Stomach (tissue), 9 donors: ENCODE measurements around the gene FURIN. TPM values are rescaled to one million over a fixed set of nuclear protein-coding genes. Genes with fewer than 3 reads are reported as not detected.
A peak's percentile ranks its signal among the peaks of the same experiment; 100 is the strongest.

Source experiments
- DNase-seq, 2 donors: peaks; one replicate each; pipeline versions ENCODE4 v3.0.0 to v3.0.0-alpha.2; 2013 to 2019
- H3K27ac ChIP-seq, 5 donors: fragments of 200-600 bp in 4 of 5; sonication (generic) in 4 of 5; one replicate each; pipeline ENCODE4 v1.5.1; 2013 to 2019; ENCODE audit warnings: mild to moderate bottlenecking in 1 of 5, moderate library complexity in 1 of 5
- H3K27me3 ChIP-seq, 3 donors: fragments of 200-600 bp; sonication (generic); one replicate each; pipeline ENCODE4 v1.5.1; 2017 to 2019; ENCODE audit warnings: mixed run types in 1 of 3
- H3K36me3 ChIP-seq, 4 donors: fragments of 200-600 bp; sonication (generic); 1 replicate in 3 of 4; 2 replicates in 1 of 4; pipeline ENCODE4 v1.5.1; 2016 to 2019
- H3K4me1 ChIP-seq, 4 donors: fragments of 200-600 bp; sonication (generic); one replicate each; pipeline ENCODE4 v1.5.1; 2016 to 2019
- H3K4me3 ChIP-seq, 4 donors: fragments of 200-600 bp; sonication (generic) in 3 of 4; one replicate each; pipeline ENCODE4 v1.5.1; 2016 to 2019; ENCODE audit warnings: mild to moderate bottlenecking in 1 of 4
- H3K9me3 ChIP-seq, 4 donors: fragments of 200-600 bp; sonication (generic); one replicate each; pipeline ENCODE4 v1.5.1; 2016 to 2019
- EP300 ChIP-seq: sonication (generic); formaldehyde crosslinking; IDR thresholded peaks from one replicate; pipeline ENCODE4 v1.6.1; 2017; ENCODE audit warnings: antibody characterized with exemption
- POLR2A ChIP-seq, 4 donors: fragments of 450-650 bp; IDR thresholded peaks; one replicate each; pipeline ENCODE4 v1.6.1; 2016; ENCODE audit warnings: antibody characterized with exemption in 4 of 4, control low read depth in 2 of 4, mild to moderate bottlenecking in 1 of 4, moderate library complexity in 1 of 4
- POLR2AphosphoS5 ChIP-seq, 3 donors: sonication (generic); formaldehyde crosslinking; IDR thresholded peaks; one replicate each; pipeline ENCODE4 v1.6.1; 2016; ENCODE audit warnings: antibody characterized with exemption in 3 of 3
- WGBS, 5 donors: extraction: QIAGEN DNeasy Blood & Tissue Kit in 3 of 5; methylation state at CpG; one replicate each; pipeline versions ENCODE4 v1.1.5 to v1.1.7; 2013 to 2018; 5-methylcytosine and 5-hydroxymethylcytosine counted together
- intact Hi-C: fragments of 100-400 bp; cut with DNase I; formaldehyde crosslinking; loops from one replicate; pipeline ENCODE4 v1.15.1; 2023; ENCODE audit warnings: low total_unique reads
- polyA plus RNA-seq, 3 donors: library from polyadenylated mRNA; stranded (reverse); fragments of 200-250 nt; gene quantifications; one replicate each; pipeline ENCODE4 v1.2.3, GENCODE V29; 2013
- total RNA-seq, 5 donors: library from RNA; depleted of rRNA; stranded (reverse); fragments of >200 nt; gene quantifications; one replicate each; pipeline versions ENCODE4 v1.1.0 to v1.2.3, GENCODE V29; 2014 to 2016
- TF ChIP-seq, protein P1 (sequence below), 7 experiments: fragments of 450-650 bp in 4 of 7; fragments of 200-600 bp in 3 of 7; sonication (generic) in 3 of 7; IDR thresholded peaks; one replicate each; pipeline ENCODE4 v1.5.1; 2016 to 2019; ENCODE audit warnings: antibody characterized with exemption in 7 of 7, control low read depth in 2 of 7, mild to moderate bottlenecking in 1 of 7
- donor health status: healthy with polysubstance abuse.
- donor health status: Bipolar disorder and iron deficiency.
- donor health status: healthy.

The FURIN gene
- total and polyA plus RNA-seq, 8 donors, result 13.7 to 81.1 (median 43.2) TPM

DNA sequence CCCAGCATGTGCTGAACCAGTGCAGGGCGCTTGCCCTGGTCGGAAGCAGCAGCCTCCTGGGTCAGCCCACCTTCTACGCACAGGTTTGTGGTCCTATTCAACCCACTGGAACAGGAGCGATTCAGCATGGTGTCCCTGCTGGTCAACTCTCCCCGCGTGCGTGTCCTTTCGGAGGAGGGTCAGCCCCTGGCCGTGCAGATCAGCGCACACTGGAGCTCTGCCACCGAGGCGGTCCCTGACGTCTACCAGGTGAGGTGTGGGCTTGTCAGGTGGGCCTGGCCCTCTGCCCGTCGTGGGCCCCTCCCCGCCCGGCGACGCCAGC lies 42.9 kb downstream of the FURIN start:
- Histone ChIP-seq H3K36me3 (peaks cover 89 to 100% (median 100%) of the 10 kb centered on the region in 4 donors), H3K27ac (no peak overlapping the region), H3K4me1 (no peaks in the 10 kb centered on the region), H3K9me3 (no peaks in the 10 kb centered on the region), H3K27me3 (no peaks in the 10 kb centered on the region), H3K4me3 (no peak overlapping the region)
- WGBS, 5 donors, result 90 to 93% (median 91%) methylated on average over 18 to 19 of the region's 19 CpGs
- DNase-seq, result no peak
- intact Hi-C loops, result no loop called here
- no peak for TF ChIP-seq POLR2A (IDR thresholded peaks at IDR 0.05)

DNA sequence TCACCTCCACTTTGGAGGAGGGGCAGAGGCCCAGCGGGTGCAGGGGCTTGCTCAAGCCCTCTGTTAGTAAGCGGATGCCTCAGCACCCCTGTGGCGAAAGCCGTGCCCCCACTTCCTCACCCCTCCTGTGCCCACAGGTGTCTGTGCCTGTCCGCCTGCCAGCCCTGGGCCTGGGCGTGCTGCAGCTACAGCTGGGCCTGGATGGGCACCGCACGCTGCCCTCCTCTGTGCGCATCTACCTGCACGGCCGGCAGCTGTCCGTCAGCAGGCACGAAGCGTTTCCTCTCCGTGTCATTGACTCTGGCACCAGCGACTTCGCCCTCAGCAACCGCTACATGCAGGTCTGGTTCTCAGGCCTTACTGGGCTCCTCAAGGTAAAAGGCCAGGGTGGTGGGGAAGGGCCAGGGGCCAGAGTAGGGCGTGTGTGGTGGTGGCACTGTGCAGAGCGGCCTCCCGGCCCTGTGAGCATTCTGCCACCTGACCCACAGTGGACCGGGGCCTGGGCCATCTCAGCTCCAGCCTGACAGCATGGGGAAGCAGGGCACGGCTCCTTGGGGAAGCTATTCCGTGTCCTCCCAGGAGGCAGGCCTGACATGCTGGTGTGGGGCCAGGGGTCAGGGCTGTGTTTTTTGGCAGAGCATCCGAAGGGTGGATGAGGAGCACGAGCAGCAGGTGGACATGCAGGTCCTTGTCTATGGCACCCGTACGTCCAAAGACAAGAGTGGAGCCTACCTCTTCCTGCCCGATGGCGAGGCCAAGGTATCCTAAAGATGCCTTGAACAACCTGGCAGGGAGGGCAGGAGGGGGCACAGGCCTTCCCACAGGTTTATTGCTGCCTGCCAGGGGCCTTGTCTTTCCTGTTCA lies 43.8 kb downstream of the FURIN start:
- no peak for DNase-seq
- intact Hi-C loops, result no loop called here
- no peaks in the 10 kb centered on the region for H3K27me3 ChIP-seq
- TF ChIP-seq POLR2AphosphoS5 (IDR thresholded peaks at IDR 0.05), result no peak
- no peak for TF ChIP-seq EP300
- TF ChIP-seq, protein P1, sequence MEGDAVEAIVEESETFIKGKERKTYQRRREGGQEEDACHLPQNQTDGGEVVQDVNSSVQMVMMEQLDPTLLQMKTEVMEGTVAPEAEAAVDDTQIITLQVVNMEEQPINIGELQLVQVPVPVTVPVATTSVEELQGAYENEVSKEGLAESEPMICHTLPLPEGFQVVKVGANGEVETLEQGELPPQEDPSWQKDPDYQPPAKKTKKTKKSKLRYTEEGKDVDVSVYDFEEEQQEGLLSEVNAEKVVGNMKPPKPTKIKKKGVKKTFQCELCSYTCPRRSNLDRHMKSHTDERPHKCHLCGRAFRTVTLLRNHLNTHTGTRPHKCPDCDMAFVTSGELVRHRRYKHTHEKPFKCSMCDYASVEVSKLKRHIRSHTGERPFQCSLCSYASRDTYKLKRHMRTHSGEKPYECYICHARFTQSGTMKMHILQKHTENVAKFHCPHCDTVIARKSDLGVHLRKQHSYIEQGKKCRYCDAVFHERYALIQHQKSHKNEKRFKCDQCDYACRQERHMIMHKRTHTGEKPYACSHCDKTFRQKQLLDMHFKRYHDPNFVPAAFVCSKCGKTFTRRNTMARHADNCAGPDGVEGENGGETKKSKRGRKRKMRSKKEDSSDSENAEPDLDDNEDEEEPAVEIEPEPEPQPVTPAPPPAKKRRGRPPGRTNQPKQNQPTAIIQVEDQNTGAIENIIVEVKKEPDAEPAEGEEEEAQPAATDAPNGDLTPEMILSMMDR (IDR thresholded peaks at IDR 0.05), result no peak
- TF ChIP-seq POLR2A (IDR thresholded peaks at IDR 0.05), result no peak
- peaks cover 83 to 100% (median 100%) of the 10 kb centered on the region in 4 donors for H3K36me3 ChIP-seq
- H3K27ac ChIP-seq, result no peak overlapping the region
- H3K9me3 ChIP-seq, result no peaks in the 10 kb centered on the region
- H3K4me1 ChIP-seq, result no peaks in the 10 kb centered on the region
- WGBS, 5 donors, result 88 to 94% (median 94%) methylated on average over 22 to 30 of the region's 30 CpGs
- H3K4me3 ChIP-seq, result no peak overlapping the region

DNA sequence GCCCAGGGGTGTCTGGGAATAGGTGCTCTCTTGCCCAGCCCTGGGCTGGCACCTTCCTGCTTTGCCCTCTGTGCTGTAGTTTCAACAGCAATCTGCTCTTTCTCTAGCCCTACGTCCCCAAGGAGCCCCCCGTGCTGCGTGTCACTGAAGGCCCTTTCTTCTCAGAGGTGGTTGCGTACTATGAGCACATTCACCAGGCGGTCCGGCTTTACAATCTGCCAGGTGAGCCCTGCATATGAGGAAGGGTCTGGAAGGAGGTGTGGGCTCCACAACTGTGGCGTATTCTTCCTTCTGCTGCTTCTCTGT lies 44.3 kb downstream of the FURIN start:
- 94 to 98% (median 97%) methylated on average over 7 of the region's 7 CpGs for WGBS, 5 donors
- Histone ChIP-seq H3K4me1 (no peaks in the 10 kb centered on the region), H3K36me3 (peaks cover 83 to 100% (median 100%) of the 10 kb centered on the region in 4 donors), H3K9me3 (no peaks in the 10 kb centered on the region), H3K27ac (no peak overlapping the region), H3K4me3 (no peak overlapping the region), H3K27me3 (no peaks in the 10 kb centered on the region)
- intact Hi-C loops, result no loop called here
- DNase-seq, result no peak
- no peak for TF ChIP-seq POLR2AphosphoS5 (IDR thresholded peaks at IDR 0.05)
- no peak for TF ChIP-seq EP300
- TF ChIP-seq, protein P1 (IDR thresholded peaks at IDR 0.05), result no peak
- no peak for TF ChIP-seq POLR2A (IDR thresholded peaks at IDR 0.05)

DNA sequence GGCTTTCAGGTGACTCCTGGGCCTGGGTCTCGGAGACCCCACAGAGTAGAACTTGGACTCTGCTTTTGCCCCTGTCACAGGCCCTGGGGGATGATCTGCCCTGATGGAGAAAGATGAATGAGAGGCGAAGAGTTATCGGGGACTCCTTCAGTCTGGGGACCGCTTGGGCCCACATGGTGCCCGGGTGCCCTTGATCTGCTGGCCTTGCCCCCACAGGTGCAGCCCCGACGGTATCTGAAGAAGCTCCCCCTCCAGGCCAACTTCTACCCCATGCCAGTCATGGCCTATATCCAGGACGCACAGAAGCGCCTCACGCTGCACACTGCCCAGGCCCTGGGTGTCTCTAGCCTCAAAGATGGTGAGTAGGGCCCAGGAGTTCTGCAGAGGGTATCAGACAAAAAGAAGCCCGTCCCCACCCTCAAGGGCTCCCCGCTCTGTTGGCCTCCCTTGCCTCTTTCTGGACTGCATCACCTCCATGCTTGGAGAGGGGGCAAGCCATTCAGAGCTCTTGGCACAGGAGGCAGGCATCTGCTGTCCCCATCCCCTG lies 45.1 kb downstream of the FURIN start:
- H3K4me3 ChIP-seq, result no peak overlapping the region
- TF ChIP-seq POLR2AphosphoS5 (IDR thresholded peaks at IDR 0.05), result no peak
- TF ChIP-seq POLR2A (IDR thresholded peaks at IDR 0.05), result no peak
- TF ChIP-seq EP300, result no peak
- TF ChIP-seq, protein P1 (IDR thresholded peaks at IDR 0.05), result no peak
- intact Hi-C loops, result no loop called here
- H3K27ac ChIP-seq, result peak overlapping the region in 2 of 5 donors; percentile 66 to 67
- 85 to 95% (median 93%) methylated on average over 9 to 12 of the region's 12 CpGs for WGBS, 5 donors
- no peak for DNase-seq
- H3K36me3 ChIP-seq, result peaks cover 86 to 100% (median 100%) of the 10 kb centered on the region in 4 donors
- no peaks in the 10 kb centered on the region for H3K27me3 ChIP-seq
- H3K4me1 ChIP-seq, result no peaks in the 10 kb centered on the region
- no peaks in the 10 kb centered on the region for H3K9me3 ChIP-seq
